Measurements from ENCODE around the gene MINDY4.

Gene MINDY4

DNA sequence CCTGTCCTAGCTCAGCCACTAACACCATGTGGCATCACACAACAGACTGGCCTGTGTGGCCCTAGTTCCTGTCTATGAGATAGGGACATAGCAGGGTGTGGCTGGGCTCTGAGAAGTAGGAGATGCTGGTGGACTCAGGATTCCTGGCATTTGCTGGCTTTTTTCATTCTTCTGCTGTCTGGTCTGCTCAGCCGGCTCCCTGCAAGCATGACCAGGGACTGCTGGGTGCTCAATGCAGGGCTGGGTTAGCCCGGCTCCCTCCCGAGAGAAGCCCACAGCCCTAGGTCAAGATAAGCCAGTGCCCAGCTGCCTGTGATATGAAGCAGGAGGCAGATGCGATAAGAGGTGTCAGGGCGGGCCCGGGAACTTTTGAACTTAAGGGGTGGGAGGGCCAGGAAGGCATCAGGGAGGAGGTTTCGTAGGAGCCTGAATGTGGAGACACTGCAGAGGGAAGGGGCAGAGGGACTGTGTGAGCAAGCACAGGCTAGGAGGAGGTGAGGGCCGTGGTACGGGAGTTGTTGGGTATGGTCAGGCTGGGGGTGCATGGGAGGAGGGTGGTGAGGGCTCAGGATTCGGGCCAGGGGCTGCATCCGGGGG is 143.9 kb downstream of the MINDY4 start:
- DNase-seq (ENCODE audit: low read depth in 2 of 2): no peak

GRCh38 chr7:30915751-30916150 is 144.5 kb downstream of the MINDY4 start:
- no peak for DNase-seq (ENCODE audit: low read depth in 2 of 2)

DNA sequence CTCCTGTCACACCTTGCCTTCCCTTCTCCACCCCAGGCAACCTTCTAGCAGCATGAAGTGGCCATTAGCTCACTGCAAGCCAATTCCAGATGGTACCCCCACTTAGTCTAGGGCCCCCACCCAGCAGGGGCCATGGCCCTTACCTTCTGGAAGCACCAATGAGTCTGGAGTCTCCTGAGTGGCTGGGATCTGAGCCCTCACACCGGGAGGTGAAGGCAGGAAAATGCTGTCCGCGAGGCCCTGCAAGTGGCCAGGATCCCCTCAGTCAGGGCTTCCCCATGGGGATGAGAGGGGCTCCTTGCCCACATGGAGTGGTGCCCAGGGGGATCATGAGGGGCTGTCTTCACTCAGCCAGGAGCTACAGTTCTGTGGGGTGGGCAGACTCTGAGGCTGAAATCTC is 145.0 kb downstream of the MINDY4 start:
- no peak for DNase-seq (ENCODE audit: low read depth in 2 of 2)

- no peak for DNase-seq (ENCODE audit: low read depth in 2 of 2)
Observed at GRCh38 chr7:30916767-30917166, 145.6 kb downstream of the MINDY4 start.

GRCh38 chr7:30917216-30917893 is 146.1 kb downstream of the MINDY4 start:
- no peak for DNase-seq (ENCODE audit: low read depth in 2 of 2)

DNA sequence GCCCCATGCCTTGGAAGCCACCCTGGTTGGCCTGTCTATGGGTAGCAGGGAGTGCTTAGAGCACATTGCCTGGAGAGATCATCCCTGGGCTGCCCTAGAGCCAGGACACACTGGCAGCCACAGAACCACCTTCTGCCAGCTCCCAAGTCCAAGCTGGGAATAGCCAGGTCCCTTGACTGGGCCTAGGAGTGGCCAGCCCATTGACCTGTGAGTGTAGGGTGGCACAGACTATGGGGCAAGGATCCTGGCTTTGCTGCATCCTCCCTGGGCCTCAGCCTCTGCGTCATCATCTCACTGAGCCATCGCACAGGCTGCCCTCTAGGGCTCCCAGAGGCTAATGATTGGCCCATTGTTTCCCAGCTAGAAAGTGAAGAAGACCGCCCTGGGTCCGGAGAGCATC is 147.5 kb downstream of the MINDY4 start:
- DNase-seq (ENCODE audit: low read depth in 2 of 2): no peak

DNA sequence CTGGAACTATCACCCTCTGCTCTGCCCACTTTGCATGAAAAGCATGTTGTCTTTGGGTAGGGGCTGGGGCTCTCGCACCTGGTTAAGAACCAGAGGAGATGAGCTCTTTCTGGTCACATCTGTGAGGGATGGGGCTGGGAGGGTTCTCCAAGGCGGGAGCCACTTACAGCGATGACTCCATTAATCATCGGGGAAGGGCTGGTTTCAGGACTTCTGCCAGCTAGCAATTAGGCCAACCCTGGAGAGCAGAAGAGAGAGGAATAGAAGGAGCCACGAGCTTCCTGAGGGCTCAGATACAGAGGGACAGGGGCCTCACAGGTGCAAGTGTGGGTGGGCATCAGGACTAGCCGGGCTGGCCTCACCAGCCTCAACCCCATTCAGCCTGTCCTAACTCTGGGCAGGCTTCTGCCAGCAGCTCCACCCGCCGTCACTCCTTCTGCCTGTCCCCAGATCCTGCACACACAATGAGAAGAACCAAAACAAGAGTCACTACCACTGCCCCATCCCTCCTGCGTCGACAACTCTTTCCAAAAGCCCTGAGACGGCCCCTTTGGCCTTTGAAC is 148.9 kb downstream of the MINDY4 start:
- DNase-seq (ENCODE audit: low read depth in 2 of 2): no peak

GRCh38 chr7:30920584-30921539 is 149.6 kb downstream of the MINDY4 start:
- no peak for DNase-seq (ENCODE audit: low read depth in 2 of 2)

DNA sequence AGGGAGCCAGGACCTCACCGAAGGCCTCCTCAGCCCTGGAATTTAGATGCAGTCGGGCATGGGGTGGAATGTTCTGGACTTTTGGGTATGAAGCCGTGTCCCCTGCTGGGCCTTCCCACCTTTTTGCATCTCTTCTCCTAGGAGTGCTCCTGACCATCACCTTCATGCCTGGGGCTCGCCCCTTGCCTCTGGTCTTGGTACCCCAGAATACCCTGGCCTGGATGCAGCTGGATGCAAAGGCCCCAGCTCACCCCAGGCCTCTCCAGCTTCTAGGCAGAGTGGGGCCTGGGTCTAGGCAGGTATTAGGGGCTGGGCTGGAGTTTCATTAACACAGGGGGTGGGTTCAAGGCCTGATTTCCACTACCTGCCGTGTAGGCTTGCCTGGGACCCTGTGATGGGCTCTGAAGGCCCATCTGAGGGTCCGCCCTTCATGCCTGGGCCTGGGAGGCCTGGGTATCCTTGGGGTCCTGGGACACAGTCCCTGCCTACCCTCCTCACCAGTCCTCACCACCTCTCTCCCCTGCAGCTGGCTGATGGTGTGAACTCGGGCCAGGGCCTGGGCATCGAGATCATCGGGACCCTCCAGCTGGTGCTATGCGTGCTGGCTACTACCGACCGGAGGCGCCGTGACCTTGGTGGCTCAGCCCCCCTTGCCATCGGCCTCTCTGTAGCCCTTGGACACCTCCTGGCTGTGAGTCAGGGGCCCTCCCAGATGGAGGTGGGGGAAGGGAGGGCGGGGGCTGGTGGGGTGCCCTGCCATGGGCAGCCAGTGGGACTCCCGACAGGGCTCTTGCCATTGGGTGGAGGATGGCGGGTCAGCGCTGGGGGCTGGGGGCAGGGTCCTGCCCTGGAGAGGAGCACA is 150.6 kb downstream of the MINDY4 start:
- DNase-seq (ENCODE audit: low read depth in 2 of 2): no peak

- DNase-seq (ENCODE audit: low read depth in 2 of 2): no peak
Observed at GRCh38 chr7:30922596-30922995, 151.4 kb downstream of the MINDY4 start.

GRCh38 chr7:30923009-30923773 is 152.0 kb downstream of the MINDY4 start:
- DNase-seq (ENCODE audit: low read depth in 2 of 2): no peak

GRCh38 chr7:30923774-30924413 is 152.7 kb downstream of the MINDY4 start:
- DNase-seq (ENCODE audit: low read depth in 2 of 2): no peak

DNA sequence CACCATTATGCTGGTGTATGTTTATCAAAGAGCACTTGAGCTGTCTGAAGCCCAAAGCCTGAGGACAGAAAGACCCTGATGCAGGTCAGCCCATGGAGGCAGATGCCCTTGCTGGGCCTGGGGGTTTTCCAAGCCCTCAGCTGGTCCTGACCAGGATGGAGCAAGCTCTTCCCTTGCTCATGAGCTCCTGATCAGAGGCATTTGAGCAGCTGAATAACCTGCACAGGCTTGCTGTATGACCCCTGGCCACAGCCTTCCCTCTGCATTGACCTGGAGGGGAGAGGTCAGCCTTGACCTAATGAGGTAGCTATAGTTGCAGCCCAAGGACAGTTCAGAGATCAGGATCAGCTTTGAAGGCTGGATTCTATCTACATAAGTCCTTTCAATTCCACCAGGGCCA is 153.4 kb downstream of the MINDY4 start:
- DNase-seq (ENCODE audit: low read depth in 2 of 2): no peak

DNA sequence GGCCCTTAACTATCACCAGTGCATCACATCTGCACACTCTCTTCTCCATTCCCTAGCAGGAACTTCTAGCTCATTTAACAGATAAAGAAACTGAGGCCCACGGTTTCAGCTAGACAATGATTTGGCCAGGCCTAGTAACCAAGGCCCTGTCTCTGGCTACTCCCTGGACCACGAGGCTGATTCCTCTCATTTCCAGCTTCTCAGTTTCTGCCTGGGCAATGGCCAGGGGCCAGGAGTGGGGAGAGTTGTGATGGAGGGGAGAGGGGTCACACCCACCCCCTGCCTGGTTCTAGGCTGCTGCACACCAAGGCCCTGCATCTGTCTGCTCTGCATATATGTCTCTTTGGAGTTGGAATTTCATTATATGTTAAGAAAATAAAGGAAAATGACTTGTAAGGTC is 153.9 kb downstream of the MINDY4 start:
- no peak for DNase-seq (ENCODE audit: low read depth in 2 of 2)

- DNase-seq (ENCODE audit: low read depth in 2 of 2): no peak
Observed at GRCh38 chr7:30925913-30926312, 154.7 kb downstream of the MINDY4 start.

- DNase-seq (ENCODE audit: low read depth in 2 of 2): no peak
Observed at GRCh38 chr7:30926313-30926712, 155.1 kb downstream of the MINDY4 start.

GRCh38 chr7:30927040-30927439 is 155.8 kb downstream of the MINDY4 start:
- DNase-seq (ENCODE audit: low read depth in 2 of 2): no peak

DNA sequence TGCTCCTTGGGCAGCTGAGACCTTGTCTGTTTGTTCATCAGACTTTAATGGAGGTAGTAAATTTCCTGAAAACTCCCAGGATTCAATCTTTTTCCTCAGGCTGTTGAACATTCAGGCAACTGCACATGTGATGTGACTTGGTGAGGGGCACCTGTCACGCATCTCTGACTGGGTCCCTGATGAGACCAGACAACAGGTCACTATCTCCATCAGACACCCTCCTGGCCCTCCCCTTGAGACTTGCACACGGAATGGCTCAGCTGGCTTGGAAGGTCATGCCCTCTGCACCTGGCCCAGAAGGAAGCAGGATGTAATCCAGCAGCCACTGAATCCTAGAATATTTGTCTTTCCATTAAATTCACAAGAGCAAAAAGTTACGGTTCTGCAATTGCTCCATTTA is 156.3 kb downstream of the MINDY4 start:
- DNase-seq (ENCODE audit: low read depth in 2 of 2): no peak

- DNase-seq (ENCODE audit: low read depth in 2 of 2): no peak
Observed at GRCh38 chr7:30928254-30928872, 157.1 kb downstream of the MINDY4 start.

DNA sequence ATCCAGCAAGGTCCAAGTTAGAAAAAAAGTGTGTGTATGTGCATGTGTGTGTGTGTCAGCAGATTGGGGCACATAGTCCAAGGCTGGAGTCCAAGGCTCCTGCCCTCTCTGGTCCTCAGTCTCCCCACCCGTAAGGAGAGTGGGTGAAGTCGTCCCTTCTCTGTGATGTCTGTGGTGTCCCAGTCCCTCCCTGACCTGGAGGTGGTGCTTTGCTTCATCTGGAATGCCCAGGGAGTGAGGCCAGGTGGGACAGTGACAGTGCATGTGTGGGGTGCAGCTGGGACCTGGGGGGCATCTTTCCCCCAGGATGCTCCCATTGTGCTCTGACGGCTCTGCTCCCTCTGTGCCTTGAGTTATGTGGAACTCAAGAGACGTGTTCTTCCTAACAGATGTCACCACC is 158.5 kb downstream of the MINDY4 start:
- no peak for DNase-seq (ENCODE audit: low read depth in 2 of 2)

All from stimulated activated CD4-positive, alpha-beta T cell treated with anti-CD3 and anti-CD28 coated beads, Interleukin-4, amount 100 ng/mL, for 48 hours (primary cell).